ENCODE results near the gene FUT2.

- TF ChIP-seq YY1 (IDR thresholded peaks at IDR 0.05; ENCODE audit: low read depth), result no peak
- TF ChIP-seq RAD21 (IDR thresholded peaks at IDR 0.05; ENCODE audit: low read depth), result no peak
- no peak for TF ChIP-seq TAF1 (IDR thresholded peaks at IDR 0.05; ENCODE audit: low read depth)
- TF ChIP-seq, protein P1, sequence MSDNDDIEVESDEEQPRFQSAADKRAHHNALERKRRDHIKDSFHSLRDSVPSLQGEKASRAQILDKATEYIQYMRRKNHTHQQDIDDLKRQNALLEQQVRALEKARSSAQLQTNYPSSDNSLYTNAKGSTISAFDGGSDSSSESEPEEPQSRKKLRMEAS (IDR thresholded peaks at IDR 0.05), result no peak
- no peak for TF ChIP-seq ZBTB7A (IDR thresholded peaks at IDR 0.05; ENCODE audit: low read depth)
These were observed 6.9 kb downstream of the FUT2 start for GRCh38 chr19:48702701-48703100.
